GM12892 (cell line): Measurements from ENCODE around the gene LZTS2.

Experiments used
- DNase-seq: peaks from one replicate; pipeline ENCODE4 v3.0.0; 2011; ENCODE audit not compliant: insufficient read length
- FAIRE-seq: peaks from 2 replicates; lab custom pipeline; 2011; peaks lifted over from hg19 to GRCh38; lab: Jason Lieb, UNC
- POLR2A ChIP-seq: IDR thresholded peaks from 2 replicates; pipeline ENCODE4 v1.6.1; 2011; ENCODE audit warnings: low read depth, low read length, control low read depth
- POLR2AphosphoS5 ChIP-seq: IDR thresholded peaks from 2 replicates; pipeline ENCODE4 v1.6.1; 2011; ENCODE audit warnings: low read depth, low read length, control low read depth
- TAF1 ChIP-seq: IDR thresholded peaks from 2 replicates; pipeline ENCODE4 v1.6.1; 2011; ENCODE audit warnings: low read depth, mild to moderate bottlenecking, control low read depth, low read length, borderline replicate concordance

The LZTS2 gene

GRCh38 chr10:100981178-100981772, 18.3 kb upstream of the LZTS2 start:
- DNase-seq: no peak
- TF ChIP-seq POLR2AphosphoS5: no peak
- no peak for TF ChIP-seq POLR2A
- TF ChIP-seq TAF1: no peak
- no peak for FAIRE-seq

- TF ChIP-seq POLR2AphosphoS5 (no peak), TAF1 (no peak), POLR2A (no peak)
- FAIRE-seq (no peak), DNase-seq (no peak)
Observed at GRCh38 chr10:100982916-100983830, 16.4 kb upstream of the LZTS2 start.

- FAIRE-seq (no peak), DNase-seq (no peak)
- no peak for TF ChIP-seq POLR2AphosphoS5
- no peak for TF ChIP-seq POLR2A
- no peak for TF ChIP-seq TAF1
Observed at GRCh38 chr10:100983868-100984671, 15.5 kb upstream of the LZTS2 start.

GRCh38 chr10:100984672-100985177, 14.9 kb upstream of the LZTS2 start:
- DNase-seq (no peak), FAIRE-seq (no peak)
- TF ChIP-seq TAF1: no peak

GRCh38 chr10:100985336-100985735, 14.3 kb upstream of the LZTS2 start:
- no peak for DNase-seq
- TF ChIP-seq TAF1: no peak
- TF ChIP-seq POLR2A: no peak
- no peak for TF ChIP-seq POLR2AphosphoS5
- no peak for FAIRE-seq

GRCh38 chr10:100986623-100986951, 13.0 kb upstream of the LZTS2 start:
- DNase-seq (no peak), FAIRE-seq (peak; percentile 36)
- TF ChIP-seq POLR2A (no peak), TAF1 (no peak), POLR2AphosphoS5 (no peak)

- DNase-seq (peak; percentile 94), FAIRE-seq (peak; percentile 98)
- peak; percentile 43; the same call in 1 of the 2 replicates for TF ChIP-seq TAF1
- TF ChIP-seq POLR2A: peak; percentile 83; the same call in 1 of the 2 replicates
- TF ChIP-seq POLR2AphosphoS5: peak; percentile 65
Observed at GRCh38 chr10:100986952-100987684, 12.5 kb upstream of the LZTS2 start, which contains the start of the genes MRPL43 and TWNK. Gene MRPL43, minus strand, starts transcription at chr10:100987497. Its CDS starts 54 bp downstream, at chr10:100987443. Gene TWNK, plus strand, starts transcription at chr10:100987543. Its CDS starts 668 bp downstream, at chr10:100988211.

GRCh38 chr10:100987685-100988049, 11.9 kb upstream of the LZTS2 start:
- DNase-seq (no peak), FAIRE-seq (no peak)
- TF ChIP-seq POLR2AphosphoS5 (0 out of 2 replicates have a peak, but pooled peaks have one; percentile 14), POLR2A (no peak), TAF1 (no peak)

- DNase-seq (no peak), FAIRE-seq (no peak)
- TF ChIP-seq POLR2A: no peak
- TF ChIP-seq TAF1: no peak
- TF ChIP-seq POLR2AphosphoS5: no peak
Observed at GRCh38 chr10:100988166-100988565, 11.4 kb upstream of the LZTS2 start.

GRCh38 chr10:100989088-100989487, 10.5 kb upstream of the LZTS2 start:
- DNase-seq (no peak), FAIRE-seq (no peak)

More at GRCh38 chr10:100989088-100989487, 10.5 kb upstream of the LZTS2 start:
- TF ChIP-seq TAF1: no peak
- TF ChIP-seq POLR2AphosphoS5: no peak
- no peak for TF ChIP-seq POLR2A
